HG03097 (cell line): ENCODE results near the gene CELF4.

ENCODE experiments used
- ATAC-seq: cut with Tn5 transposase; IDR thresholded peaks from one replicate; pipeline ENCODE4 v1.9.1; 2021; ENCODE audit not compliant: unreplicated experiment, low FRiP score

The CELF4 gene

GRCh38 chr18:37304012-37304680 lies 261.5 kb downstream of the CELF4 start:
- ATAC-seq = no peak

- ATAC-seq = no peak
These were observed 262.6 kb downstream of the CELF4 start for GRCh38 chr18:37303009-37303408.

GRCh38 chr18:37302519-37302918 lies 263.1 kb downstream of the CELF4 start:
- ATAC-seq = no peak

GRCh38 chr18:37299471-37300304 lies 265.9 kb downstream of the CELF4 start:
- no peak for ATAC-seq

- no peak for ATAC-seq
These were observed 266.8 kb downstream of the CELF4 start for GRCh38 chr18:37298816-37299215.

GRCh38 chr18:37297106-37297505 lies 268.5 kb downstream of the CELF4 start:
- no peak for ATAC-seq

GRCh38 chr18:37294951-37295350 lies 270.6 kb downstream of the CELF4 start:
- no peak for ATAC-seq

- ATAC-seq = no peak
These were observed 272.2 kb downstream of the CELF4 start for GRCh38 chr18:37293359-37293758.

- ATAC-seq = no peak
These were observed 276.2 kb downstream of the CELF4 start for GRCh38 chr18:37289423-37289822.

GRCh38 chr18:37287601-37288000 lies 278.0 kb downstream of the CELF4 start:
- no peak for ATAC-seq

GRCh38 chr18:37286801-37287200 lies 278.8 kb downstream of the CELF4 start:
- no peak for ATAC-seq

GRCh38 chr18:37285825-37286224 lies 279.8 kb downstream of the CELF4 start:
- ATAC-seq = no peak

GRCh38 chr18:37284260-37284659 lies 281.3 kb downstream of the CELF4 start:
- ATAC-seq = no peak

GRCh38 chr18:37282386-37283037 lies 283.1 kb downstream of the CELF4 start:
- ATAC-seq = no peak

- ATAC-seq = no peak
These were observed 284.8 kb downstream of the CELF4 start for GRCh38 chr18:37280701-37281393.

GRCh38 chr18:37277804-37278203 lies 287.8 kb downstream of the CELF4 start:
- no peak for ATAC-seq

- no peak for ATAC-seq
These were observed 289.3 kb downstream of the CELF4 start for GRCh38 chr18:37276111-37276890.

- ATAC-seq = no peak
These were observed 290.3 kb downstream of the CELF4 start for GRCh38 chr18:37275237-37275741.

- no peak for ATAC-seq
These were observed 291.0 kb downstream of the CELF4 start for GRCh38 chr18:37274309-37275236.
